KBM-7 (cell line): ENCODE results near the gene ARHGAP11A.

Experiments
- DNase-seq: peaks from one replicate; pipeline ENCODE4 v3.0.0-alpha.2; 2015
- in situ Hi-C: fragments of 300-500 bp; cut with MboI; formaldehyde crosslinking; loops from 2 replicates; pipeline ENCODE4 v1.14.3; 2020; ENCODE audit warnings: low sequenced_read_pairs, low pct_unique_long_range_greater_than_20kb, mixed read lengths

Gene ARHGAP11A

DNA sequence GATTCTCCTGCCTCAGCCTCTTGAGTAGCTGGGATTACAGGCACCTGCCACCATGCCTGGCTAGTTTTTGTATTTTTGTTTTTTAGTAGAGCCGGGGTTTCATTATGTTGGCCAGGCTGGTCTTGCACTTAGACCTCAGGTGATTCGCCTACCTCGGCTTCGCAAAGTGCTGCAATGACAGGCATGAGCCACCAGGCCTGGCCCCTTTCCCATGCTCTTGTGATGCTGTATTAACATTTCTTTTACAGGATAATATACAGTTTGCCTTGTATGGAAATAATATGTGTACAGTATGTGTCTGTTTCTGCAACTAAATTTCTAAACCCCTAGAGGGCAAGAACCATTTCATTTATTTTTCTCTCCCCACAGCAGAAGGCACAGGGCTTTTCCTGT lies 64.0 kb downstream of the ARHGAP11A start:
- no peak for DNase-seq
- in situ Hi-C loops, result no loop called here

DNA sequence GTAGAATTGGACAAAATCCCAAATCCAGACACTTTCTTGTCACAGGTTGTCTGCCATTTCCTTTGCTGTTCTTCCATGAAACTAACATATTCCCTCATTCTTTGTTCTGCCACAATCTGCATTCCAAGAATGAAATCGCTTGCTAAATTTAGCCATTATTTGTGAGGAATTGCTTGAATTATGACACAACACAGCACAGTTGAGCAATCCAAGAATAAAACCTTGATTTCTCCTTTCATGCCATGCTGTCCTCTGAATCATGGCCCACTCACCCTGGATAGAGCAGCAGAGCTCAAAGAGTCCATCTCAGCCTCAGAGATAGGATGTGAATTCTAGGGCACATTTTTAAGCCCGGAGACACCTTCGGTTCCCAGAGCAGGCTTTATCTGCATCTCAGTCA lies 67.3 kb downstream of the ARHGAP11A start:
- DNase-seq, result no peak
- in situ Hi-C loops, result no loop called here

DNA sequence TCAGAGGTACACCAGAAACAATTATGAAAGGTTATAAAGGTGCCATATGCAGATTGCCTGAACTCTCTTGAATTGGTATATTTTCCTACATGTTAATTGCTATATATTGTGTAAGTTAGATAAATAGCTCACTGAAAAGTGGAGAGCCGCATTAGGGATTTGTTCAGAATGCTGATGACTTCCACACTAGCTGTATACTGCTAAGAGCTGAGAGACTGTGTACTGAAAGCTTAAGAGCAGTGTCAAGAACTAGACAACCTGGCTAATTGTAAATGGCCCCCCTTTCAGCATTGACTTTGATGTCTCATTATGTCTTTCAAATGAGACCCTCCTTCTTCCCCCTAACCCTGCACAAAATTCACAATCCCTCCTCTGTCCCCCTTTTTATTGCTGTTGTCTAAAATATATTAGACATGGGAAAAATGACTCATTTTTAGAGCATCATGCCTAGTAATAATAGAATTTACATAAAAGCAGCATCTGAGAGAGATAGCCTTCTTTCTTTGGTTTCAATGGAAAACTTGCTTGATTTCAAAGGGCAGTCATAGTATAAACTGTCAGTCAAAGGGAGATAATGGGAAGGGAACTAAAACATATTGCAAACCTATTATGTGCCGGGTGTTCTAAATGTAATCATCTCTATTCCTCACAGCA lies 67.8 kb downstream of the ARHGAP11A start:
- in situ Hi-C loops, result no loop called here
- DNase-seq, result no peak

DNA sequence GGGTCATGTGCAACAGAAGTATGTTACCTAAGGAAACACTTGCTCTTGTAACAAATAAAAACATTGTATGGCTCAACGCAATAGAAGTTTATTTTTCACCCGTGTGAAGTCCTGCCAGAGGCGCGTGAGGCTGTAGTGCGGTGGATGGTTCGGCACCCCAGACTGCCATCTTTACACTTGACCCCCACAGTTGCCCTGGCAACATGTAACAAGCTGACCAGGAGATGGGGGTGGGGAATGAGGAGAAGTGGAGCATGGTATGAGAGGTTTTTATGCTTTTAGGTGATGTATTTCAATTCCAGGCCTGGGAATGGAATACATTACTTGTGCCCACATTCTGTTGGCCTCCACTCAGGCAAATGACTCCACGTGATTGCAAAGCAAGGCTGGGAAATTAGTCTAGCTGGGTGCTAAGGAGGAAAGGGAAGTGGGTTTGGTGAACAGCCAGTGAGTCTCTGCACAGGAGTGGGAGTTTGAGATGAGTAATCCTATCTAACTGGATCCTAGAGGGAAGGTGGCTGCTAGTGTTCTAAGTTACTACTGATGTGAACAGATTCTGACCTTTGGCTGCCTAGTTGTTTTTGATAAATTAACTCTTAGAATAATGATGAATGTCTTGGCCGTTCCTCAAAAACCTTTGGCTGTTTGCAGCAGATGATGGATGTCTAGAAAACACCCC lies 68.7 kb downstream of the ARHGAP11A start:
- DNase-seq, result peak; percentile 61
- in situ Hi-C loops, result no loop called here

- in situ Hi-C loops, result no loop called here
- DNase-seq, result no peak
Observed at GRCh38 chr15:32685576-32685975, 70.3 kb downstream of the ARHGAP11A start.

- DNase-seq, result no peak
- in situ Hi-C loops, result no loop called here
Observed at GRCh38 chr15:32687556-32687955, 72.3 kb downstream of the ARHGAP11A start.

DNA sequence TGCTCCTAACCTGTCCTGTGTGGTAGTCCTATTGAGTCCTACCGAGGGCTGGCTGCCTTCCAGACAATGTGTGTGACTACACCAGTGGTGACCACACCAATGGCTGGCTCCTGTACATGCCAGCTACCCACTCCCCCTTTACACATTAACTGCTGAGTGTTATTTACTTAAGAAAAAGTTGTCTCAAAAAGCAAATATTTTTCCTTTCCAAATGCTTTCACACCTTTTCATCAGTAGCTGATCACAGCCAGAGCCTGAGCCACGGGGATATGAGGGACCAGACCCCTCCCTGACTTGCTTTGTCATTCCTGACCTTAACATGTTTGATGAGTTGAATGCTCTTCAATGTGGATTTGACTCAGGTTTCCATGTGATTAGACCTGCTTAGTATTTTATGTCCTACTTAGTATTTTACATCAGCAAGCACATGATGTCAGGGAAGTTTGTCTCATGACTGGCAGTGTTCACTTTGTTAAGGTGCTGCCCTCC lies 72.9 kb downstream of the ARHGAP11A start:
- in situ Hi-C loops, result no loop called here
- no peak for DNase-seq
